HG03039 (cell line): Measurements from ENCODE around the gene CASZ1.

Source experiments
- ATAC-seq: cut with Tn5 transposase; IDR thresholded peaks from one replicate; pipeline ENCODE4 v1.9.1; 2021; ENCODE audit warnings: mild to moderate bottlenecking, moderate library complexity; ENCODE audit not compliant: unreplicated experiment

Gene CASZ1

GRCh38 chr1:10796029-10796944, at the start of gene CASZ1:
CASZ1 (minus strand) TSS chr1:10796646; CDS start chr1:10693889, 102,757 bp downstream.
- no peak for ATAC-seq

- no peak for ATAC-seq
Observed at GRCh38 chr1:10843697-10844096, 47.3 kb upstream of the CASZ1 start.

- ATAC-seq, result no peak
Observed at GRCh38 chr1:10841118-10841517, 44.7 kb upstream of the CASZ1 start.

GRCh38 chr1:10839188-10839770, 42.8 kb upstream of the CASZ1 start:
- ATAC-seq, result no peak

- ATAC-seq, result no peak
Observed at GRCh38 chr1:10838541-10838940, 42.1 kb upstream of the CASZ1 start.

- no peak for ATAC-seq
Observed at GRCh38 chr1:10836726-10837125, 40.3 kb upstream of the CASZ1 start.

GRCh38 chr1:10835822-10836421, 39.5 kb upstream of the CASZ1 start:
- ATAC-seq, result no peak

GRCh38 chr1:10835421-10835820, 39.0 kb upstream of the CASZ1 start:
- ATAC-seq, result no peak

- no peak for ATAC-seq
Observed at GRCh38 chr1:10834770-10835412, 38.4 kb upstream of the CASZ1 start.

GRCh38 chr1:10833630-10834557, 37.4 kb upstream of the CASZ1 start:
- no peak for ATAC-seq

- ATAC-seq, result no peak
Observed at GRCh38 chr1:10832703-10833102, 36.3 kb upstream of the CASZ1 start.

GRCh38 chr1:10830961-10831668, 34.7 kb upstream of the CASZ1 start:
- ATAC-seq, result no peak

GRCh38 chr1:10829965-10830515, 33.6 kb upstream of the CASZ1 start:
- no peak for ATAC-seq

- no peak for ATAC-seq
Observed at GRCh38 chr1:10829067-10829818, 32.8 kb upstream of the CASZ1 start.

- no peak for ATAC-seq
Observed at GRCh38 chr1:10827377-10828333, 31.2 kb upstream of the CASZ1 start.

- no peak for ATAC-seq
Observed at GRCh38 chr1:10825592-10825991, 29.1 kb upstream of the CASZ1 start.

GRCh38 chr1:10824821-10825540, 28.5 kb upstream of the CASZ1 start:
- no peak for ATAC-seq
